Panc1 (cell line): Measurements from ENCODE around the gene TAOK3. TPM values are rescaled to one million over a fixed set of nuclear protein-coding genes. Genes with fewer than 3 reads are reported as not detected.
A peak's percentile ranks its signal among the peaks of the same experiment; 100 is the strongest.
"Not testable (repeated sequence)": the region's sequence is repeated elsewhere in the genome, so short reads cannot be mapped to it uniquely, and the experiment has no call there.

ENCODE experiments used
- ATAC-seq: fragments of 200-7000 bp; cut with Tn5 transposase; 2 replicates; pipeline ENCODE4 v1.9.1; 2020; ENCODE audit warnings: mild to moderate bottlenecking, moderate library complexity
- BruUV-seq: library from RNA; stranded (reverse); fragments of 400-500 nt; replicated peaks from 2 replicates; lab custom pipeline; 2021; lab: Mats Ljungman, UMichigan
- CTCF ChIA-PET: fragments of 300-600 bp; sonication (Branson Sonifier 250); formaldehyde crosslinking; loops from one replicate; lab custom pipeline; 2022; ENCODE audit warnings: antibody characterized with exemption; lab: Charles Lee
- POLR2A ChIA-PET: fragments of 300-600 bp; sonication (Branson Sonifier 250); formaldehyde crosslinking; loops from one replicate; lab custom pipeline; 2022; ENCODE audit warnings: antibody characterized with exemption; lab: Charles Lee
- DNase-seq: peaks from one replicate; pipeline ENCODE4 v3.0.0-alpha.2; 2010; ENCODE audit warnings: low read depth, low spot score
- H3K27ac ChIP-seq: 2 replicates; pipeline ENCODE4 v1.5.1; 2011; ENCODE audit warnings: mild to moderate bottlenecking, low read length, inconsistent platforms
- H3K27me3 ChIP-seq: fragments of 200-500 bp; sonication (Bioruptor generic); 2 replicates; pipeline ENCODE4 v1.6.0; 2014; ENCODE audit warnings: low read length, inconsistent platforms; ENCODE audit not compliant: control insufficient read depth, insufficient read depth
- H3K36me3 ChIP-seq: fragments of 200-500 bp; sonication (Bioruptor generic); 2 replicates; pipeline ENCODE4 v1.5.1; 2014; ENCODE audit warnings: inconsistent platforms, mild to moderate bottlenecking, low read length, moderate library complexity; ENCODE audit not compliant: control insufficient read depth, insufficient read depth
- H3K4me1 ChIP-seq: 2 replicates; pipeline ENCODE4 v1.5.1; 2011; ENCODE audit warnings: inconsistent platforms, mild to moderate bottlenecking, low read length, moderate library complexity; ENCODE audit not compliant: control insufficient read depth, insufficient read depth
- H3K4me3 ChIP-seq, 2 experiments: 2 replicates each; pipeline ENCODE4 v1.5.1; 2011 to 2012; ENCODE audit warnings: low read depth in 2 of 2, low read length in 2 of 2, mild to moderate bottlenecking in 2 of 2, inconsistent platforms in 1 of 2, moderate library complexity in 1 of 2
- H3K9me3 ChIP-seq: fragments of 200-500 bp; sonication (Bioruptor generic); 2 replicates; pipeline ENCODE4 v1.5.1; 2014; ENCODE audit warnings: low read depth, mild to moderate bottlenecking, inconsistent platforms, low read length, moderate library complexity; ENCODE audit not compliant: control insufficient read depth, insufficient read depth
- POLR2AphosphoS5 ChIP-seq: IDR thresholded peaks from 2 replicates; pipeline ENCODE4 v1.6.1; 2012; ENCODE audit warnings: mild to moderate bottlenecking, low read depth, low read length, moderate library complexity
- SIN3A ChIP-seq: IDR thresholded peaks from 2 replicates; pipeline ENCODE4 v1.6.1; 2012; ENCODE audit warnings: low read depth, mild to moderate bottlenecking, low read length, moderate library complexity, borderline replicate concordance; ENCODE audit not compliant: insufficient read depth
- TCF7L2 ChIP-seq: IDR thresholded peaks from 2 replicates; pipeline ENCODE4 v1.6.1; 2011; ENCODE audit warnings: mild to moderate bottlenecking, low read depth, low read length, inconsistent platforms
- in situ Hi-C: cut with HindIII; loops from 2 replicates; pipeline ENCODE4 v1.10.0; 2016; ENCODE audit warnings: low sequenced_read_pairs, low pct_unique_long_range_greater_than_20kb
- intact Hi-C: fragments of 100-400 bp; cut with micrococcal nuclease; formaldehyde crosslinking; loops from one replicate; pipeline ENCODE4 v1.10.0; 2022; ENCODE audit not compliant: unreplicated experiment
- total RNA-seq: library from RNA; stranded (reverse); gene quantifications from one replicate; pipeline ENCODE4 v1.2.1, GENCODE V29; 2021; ENCODE audit not compliant: unreplicated experiment
- TF ChIP-seq, protein P1 (sequence below), 2 experiments: IDR thresholded peaks; 2 replicates each; pipeline ENCODE4 v1.6.1; 2011 to 2012; ENCODE audit warnings: low read depth in 2 of 2, control low read depth in 1 of 2, low read length in 1 of 2, mild to moderate bottlenecking in 1 of 2, moderate library complexity in 1 of 2; ENCODE audit not compliant: insufficient read depth in 1 of 2
- TF ChIP-seq, protein P2 (sequence below): fragments of 450-650 bp; IDR thresholded peaks from 2 replicates; pipeline ENCODE4 v1.5.1; 2017; ENCODE audit warnings: mild to moderate bottlenecking

TAOK3 gene
- total RNA-seq, 1 experiment from 2014 or later = 30.5 TPM

DNA sequence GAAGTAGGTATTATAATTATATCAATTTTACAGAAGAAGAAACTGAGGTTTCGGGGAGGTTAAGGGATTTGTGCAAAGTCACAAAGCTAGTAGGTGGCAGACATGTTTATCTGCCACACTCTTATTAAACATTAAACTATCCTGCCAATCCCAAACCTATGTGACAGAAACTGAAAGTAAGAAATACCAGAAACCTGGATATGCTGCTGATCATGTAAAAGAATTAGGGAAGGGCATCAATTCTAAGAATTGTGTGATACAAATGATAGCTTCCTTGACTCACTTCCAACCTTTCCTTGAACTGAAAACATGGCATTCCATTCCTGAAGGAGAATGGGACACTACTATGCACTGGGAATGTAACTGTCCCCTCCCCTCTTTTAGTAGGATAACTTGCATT lies 16.9 kb downstream of the TAOK3 start:
- Histone ChIP-seq H3K27ac (peak overlapping the region; percentile 24; the same call in 1 of the 2 replicates), H3K9me3 (no peaks in the 10 kb centered on the region), H3K4me1 (peaks cover 34% of the 10 kb centered on the region), H3K36me3 (no peaks in the 10 kb centered on the region), H3K4me3 (no peak overlapping the region), H3K27me3 (no peaks in the 10 kb centered on the region)
- TF ChIP-seq SIN3A (no peak), POLR2AphosphoS5 (no peak), TCF7L2 (no peak)
- TF ChIP-seq, protein P1, sequence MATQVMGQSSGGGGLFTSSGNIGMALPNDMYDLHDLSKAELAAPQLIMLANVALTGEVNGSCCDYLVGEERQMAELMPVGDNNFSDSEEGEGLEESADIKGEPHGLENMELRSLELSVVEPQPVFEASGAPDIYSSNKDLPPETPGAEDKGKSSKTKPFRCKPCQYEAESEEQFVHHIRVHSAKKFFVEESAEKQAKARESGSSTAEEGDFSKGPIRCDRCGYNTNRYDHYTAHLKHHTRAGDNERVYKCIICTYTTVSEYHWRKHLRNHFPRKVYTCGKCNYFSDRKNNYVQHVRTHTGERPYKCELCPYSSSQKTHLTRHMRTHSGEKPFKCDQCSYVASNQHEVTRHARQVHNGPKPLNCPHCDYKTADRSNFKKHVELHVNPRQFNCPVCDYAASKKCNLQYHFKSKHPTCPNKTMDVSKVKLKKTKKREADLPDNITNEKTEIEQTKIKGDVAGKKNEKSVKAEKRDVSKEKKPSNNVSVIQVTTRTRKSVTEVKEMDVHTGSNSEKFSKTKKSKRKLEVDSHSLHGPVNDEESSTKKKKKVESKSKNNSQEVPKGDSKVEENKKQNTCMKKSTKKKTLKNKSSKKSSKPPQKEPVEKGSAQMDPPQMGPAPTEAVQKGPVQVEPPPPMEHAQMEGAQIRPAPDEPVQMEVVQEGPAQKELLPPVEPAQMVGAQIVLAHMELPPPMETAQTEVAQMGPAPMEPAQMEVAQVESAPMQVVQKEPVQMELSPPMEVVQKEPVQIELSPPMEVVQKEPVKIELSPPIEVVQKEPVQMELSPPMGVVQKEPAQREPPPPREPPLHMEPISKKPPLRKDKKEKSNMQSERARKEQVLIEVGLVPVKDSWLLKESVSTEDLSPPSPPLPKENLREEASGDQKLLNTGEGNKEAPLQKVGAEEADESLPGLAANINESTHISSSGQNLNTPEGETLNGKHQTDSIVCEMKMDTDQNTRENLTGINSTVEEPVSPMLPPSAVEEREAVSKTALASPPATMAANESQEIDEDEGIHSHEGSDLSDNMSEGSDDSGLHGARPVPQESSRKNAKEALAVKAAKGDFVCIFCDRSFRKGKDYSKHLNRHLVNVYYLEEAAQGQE (IDR thresholded peaks at IDR 0.05; ENCODE audit: insufficient read depth in 1 of 2, low read depth in 2 of 2, low read length in 1 of 2) = no peak
- TF ChIP-seq, protein P2, sequence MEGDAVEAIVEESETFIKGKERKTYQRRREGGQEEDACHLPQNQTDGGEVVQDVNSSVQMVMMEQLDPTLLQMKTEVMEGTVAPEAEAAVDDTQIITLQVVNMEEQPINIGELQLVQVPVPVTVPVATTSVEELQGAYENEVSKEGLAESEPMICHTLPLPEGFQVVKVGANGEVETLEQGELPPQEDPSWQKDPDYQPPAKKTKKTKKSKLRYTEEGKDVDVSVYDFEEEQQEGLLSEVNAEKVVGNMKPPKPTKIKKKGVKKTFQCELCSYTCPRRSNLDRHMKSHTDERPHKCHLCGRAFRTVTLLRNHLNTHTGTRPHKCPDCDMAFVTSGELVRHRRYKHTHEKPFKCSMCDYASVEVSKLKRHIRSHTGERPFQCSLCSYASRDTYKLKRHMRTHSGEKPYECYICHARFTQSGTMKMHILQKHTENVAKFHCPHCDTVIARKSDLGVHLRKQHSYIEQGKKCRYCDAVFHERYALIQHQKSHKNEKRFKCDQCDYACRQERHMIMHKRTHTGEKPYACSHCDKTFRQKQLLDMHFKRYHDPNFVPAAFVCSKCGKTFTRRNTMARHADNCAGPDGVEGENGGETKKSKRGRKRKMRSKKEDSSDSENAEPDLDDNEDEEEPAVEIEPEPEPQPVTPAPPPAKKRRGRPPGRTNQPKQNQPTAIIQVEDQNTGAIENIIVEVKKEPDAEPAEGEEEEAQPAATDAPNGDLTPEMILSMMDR = no peak
- BruUV-seq = no TSS peak
- ChIA-PET CTCF (no interaction called here), POLR2A (interaction anchor here (0.8 kb wide), 1 partner anchor 8 kb away, joined by 9 read pairs; no protein-coding TSS in a partner anchor)
- in situ Hi-C loops = no loop called here
- intact Hi-C loops = no loop called here
- no peak for DNase-seq
- no peak for ATAC-seq

DNA sequence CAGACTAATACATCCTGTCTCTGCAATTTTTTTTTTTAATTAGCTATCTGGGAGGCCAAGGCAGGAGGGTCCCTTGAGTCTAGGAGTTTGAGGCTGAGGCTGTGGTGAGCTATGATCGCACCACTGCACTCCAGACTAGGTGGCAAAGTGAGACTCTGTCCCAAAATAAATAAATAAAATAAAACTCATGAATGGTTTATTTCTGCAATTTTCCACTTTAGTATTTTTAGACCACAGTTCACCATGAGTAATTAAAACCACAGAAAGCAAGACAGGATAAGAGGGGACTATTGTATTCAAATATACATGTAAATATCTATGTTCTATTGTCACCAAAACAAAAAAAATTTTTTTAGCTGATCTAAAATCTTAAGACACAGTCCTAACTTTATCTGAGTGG lies 17.8 kb downstream of the TAOK3 start:
- H3K4me1 ChIP-seq = peaks cover 31% of the 10 kb centered on the region
- no peak for ATAC-seq
- no peaks in the 10 kb centered on the region for H3K27me3 ChIP-seq
- no peak overlapping the region for H3K4me3 ChIP-seq
- H3K36me3 ChIP-seq = no peaks in the 10 kb centered on the region
- H3K27ac ChIP-seq = no peak overlapping the region
- intact Hi-C loops (no loop called here), in situ Hi-C loops (no loop called here)
- POLR2A ChIA-PET = no interaction called here
- H3K9me3 ChIP-seq = no peaks in the 10 kb centered on the region
- CTCF ChIA-PET = no interaction called here
- DNase-seq = no peak
- no TSS peak for BruUV-seq
- TF ChIP-seq SIN3A = no peak
- TF ChIP-seq TCF7L2 = no peak
- TF ChIP-seq, protein P2 = no peak
- TF ChIP-seq POLR2AphosphoS5 = no peak

DNA sequence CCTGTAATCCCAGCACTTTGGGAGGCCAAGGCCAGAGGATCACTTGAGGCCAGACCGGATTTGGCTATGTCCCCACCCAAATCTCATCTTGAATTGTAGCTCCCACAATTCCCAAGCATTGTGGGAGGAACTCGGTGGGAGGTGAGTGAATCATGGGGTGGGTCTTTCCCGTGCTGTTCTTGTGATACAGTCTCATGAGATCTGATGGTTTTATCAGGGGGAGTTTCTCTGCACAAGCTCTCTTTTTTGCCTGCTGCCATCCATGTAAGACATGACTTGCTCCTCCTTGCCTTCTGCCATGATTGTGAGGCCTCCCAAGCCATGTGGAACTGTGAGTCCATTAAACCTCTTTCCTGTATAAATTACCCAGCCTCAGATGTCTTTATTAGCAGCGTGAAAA lies 18.2 kb downstream of the TAOK3 start:
- in situ Hi-C loops, POLR2A ChIA-PET, H3K36me3 ChIP-seq, DNase-seq, intact Hi-C loops, CTCF ChIA-PET, H3K9me3 ChIP-seq, H3K27me3 ChIP-seq, ATAC-seq, H3K27ac ChIP-seq, BruUV-seq, H3K4me3 ChIP-seq: not testable (repeated sequence)
- H3K4me1 ChIP-seq = peaks cover 29% of the 10 kb centered on the region
